ENCODE measurements around the gene EPG5. TPM values are rescaled to one million over a fixed set of nuclear protein-coding genes. Genes with fewer than 3 reads are reported as not detected.
"Not testable (repeated sequence)": the region's sequence is repeated elsewhere in the genome, so short reads cannot be mapped to it uniquely, and the experiment has no call there.

EPG5 gene
- total RNA-seq, 1 experiment from 2014 or later: 4.0 TPM

- in situ Hi-C loops (cut with HindIII; ENCODE audit: low pct_unique_long_range_greater_than_20kb, low sequenced_read_pairs): no loop called here
- DNase-seq (ENCODE audit: low read depth): no peak
Measured at GRCh38 chr18:45981821-45982220, 14.7 kb upstream of the EPG5 start.

GRCh38 chr18:45980229-45980628 is 13.1 kb upstream of the EPG5 start:
- in situ Hi-C loops (cut with HindIII; ENCODE audit: low pct_unique_long_range_greater_than_20kb, low sequenced_read_pairs): no loop called here
- no peak for DNase-seq (ENCODE audit: low read depth)

- no peak for DNase-seq (ENCODE audit: low read depth)
- in situ Hi-C loops (cut with HindIII; ENCODE audit: low pct_unique_long_range_greater_than_20kb, low sequenced_read_pairs): no loop called here
Measured at GRCh38 chr18:45978084-45978483, 11.0 kb upstream of the EPG5 start.

GRCh38 chr18:45976974-45977373 is 9.8 kb upstream of the EPG5 start:
- no peak for DNase-seq (ENCODE audit: low read depth)
- in situ Hi-C loops (cut with HindIII; ENCODE audit: low pct_unique_long_range_greater_than_20kb, low sequenced_read_pairs): no loop called here

- in situ Hi-C loops (cut with HindIII; ENCODE audit: low pct_unique_long_range_greater_than_20kb, low sequenced_read_pairs): no loop called here
- no peak for DNase-seq (ENCODE audit: low read depth)
Measured at GRCh38 chr18:45976566-45976965, 9.4 kb upstream of the EPG5 start.

GRCh38 chr18:45974088-45974536 is 7.0 kb upstream of the EPG5 start:
- peak; percentile 37 for DNase-seq (ENCODE audit: low read depth)
- in situ Hi-C loops (cut with HindIII; ENCODE audit: low pct_unique_long_range_greater_than_20kb, low sequenced_read_pairs): no loop called here

- in situ Hi-C loops (cut with HindIII; ENCODE audit: low pct_unique_long_range_greater_than_20kb, low sequenced_read_pairs); DNase-seq (ENCODE audit: low read depth): not testable (repeated sequence)
Measured at GRCh38 chr18:45964913-45965312, 2.2 kb downstream of the EPG5 start.

GRCh38 chr18:45962866-45963265 is 4.3 kb downstream of the EPG5 start:
- DNase-seq (ENCODE audit: low read depth): peak; percentile 38
- in situ Hi-C loops (cut with HindIII; ENCODE audit: low pct_unique_long_range_greater_than_20kb, low sequenced_read_pairs): no loop called here

GRCh38 chr18:45962461-45962860 is 4.7 kb downstream of the EPG5 start:
- peak; percentile 54 for DNase-seq (ENCODE audit: low read depth)
- in situ Hi-C loops (cut with HindIII; ENCODE audit: low pct_unique_long_range_greater_than_20kb, low sequenced_read_pairs): no loop called here

- DNase-seq (ENCODE audit: low read depth); in situ Hi-C loops (cut with HindIII; ENCODE audit: low pct_unique_long_range_greater_than_20kb, low sequenced_read_pairs): not testable (repeated sequence)
Measured at GRCh38 chr18:45959484-45959883, 7.6 kb downstream of the EPG5 start.

- in situ Hi-C loops (cut with HindIII; ENCODE audit: low pct_unique_long_range_greater_than_20kb, low sequenced_read_pairs): no loop called here
- no peak for DNase-seq (ENCODE audit: low read depth)
Measured at GRCh38 chr18:45958730-45959129, 8.4 kb downstream of the EPG5 start.

- DNase-seq (ENCODE audit: low read depth): no peak
- in situ Hi-C loops (cut with HindIII; ENCODE audit: low pct_unique_long_range_greater_than_20kb, low sequenced_read_pairs): no loop called here
Measured at GRCh38 chr18:45958027-45958426, 9.1 kb downstream of the EPG5 start.

GRCh38 chr18:45957100-45957499 is 10.0 kb downstream of the EPG5 start:
- in situ Hi-C loops (cut with HindIII; ENCODE audit: low pct_unique_long_range_greater_than_20kb, low sequenced_read_pairs): no loop called here
- no peak for DNase-seq (ENCODE audit: low read depth)

- DNase-seq (ENCODE audit: low read depth): no peak
- in situ Hi-C loops (cut with HindIII; ENCODE audit: low pct_unique_long_range_greater_than_20kb, low sequenced_read_pairs): no loop called here
Measured at GRCh38 chr18:45954070-45954934, 12.8 kb downstream of the EPG5 start.

- DNase-seq (ENCODE audit: low read depth): no peak
Measured at GRCh38 chr18:45951016-45951714, 16.0 kb downstream of the EPG5 start.

GRCh38 chr18:45945669-45946068 is 21.5 kb downstream of the EPG5 start:
- in situ Hi-C loops (cut with HindIII; ENCODE audit: low pct_unique_long_range_greater_than_20kb, low sequenced_read_pairs): no loop called here
- DNase-seq (ENCODE audit: low read depth): no peak

More at GRCh38 chr18:45951016-45951714, 16.0 kb downstream of the EPG5 start:
- in situ Hi-C loops (cut with HindIII; ENCODE audit: low pct_unique_long_range_greater_than_20kb, low sequenced_read_pairs): no loop called here

GRCh38 chr18:45940724-45941123 is 26.4 kb downstream of the EPG5 start:
- in situ Hi-C loops (cut with HindIII; ENCODE audit: low pct_unique_long_range_greater_than_20kb, low sequenced_read_pairs): no loop called here

GRCh38 chr18:45939236-45939635 is 27.9 kb downstream of the EPG5 start:
- in situ Hi-C loops (cut with HindIII; ENCODE audit: low pct_unique_long_range_greater_than_20kb, low sequenced_read_pairs): no loop called here
- DNase-seq (ENCODE audit: low read depth): no peak

More at GRCh38 chr18:45940724-45941123, 26.4 kb downstream of the EPG5 start:
- no peak for DNase-seq (ENCODE audit: low read depth)

GRCh38 chr18:45938488-45938935 is 28.6 kb downstream of the EPG5 start:
- DNase-seq (ENCODE audit: low read depth): no peak
- in situ Hi-C loops (cut with HindIII; ENCODE audit: low pct_unique_long_range_greater_than_20kb, low sequenced_read_pairs): no loop called here

Data from Caki2 (cell line).